Tibial nerve (tissue), 4 donors: ENCODE results near the gene DENND4C. TPM values are rescaled to one million over a fixed set of nuclear protein-coding genes. Genes with fewer than 3 reads are reported as not detected.

Experiments used
- DNase-seq, 2 donors: peaks; one replicate each; pipeline ENCODE4 v3.0.0-alpha.2; 2019; ENCODE audit warnings: low spot score in 2 of 2
- H3K27ac ChIP-seq, 4 donors: fragments of 200-600 bp; sonication (generic) in 3 of 4; one replicate each; pipeline ENCODE4 v1.5.1; 2017 to 2019; ENCODE audit warnings: mild to moderate bottlenecking in 1 of 4
- H3K27me3 ChIP-seq, 2 donors: fragments of 200-600 bp; sonication (generic) in 1 of 2; one replicate each; pipeline versions ENCODE4 v1.5.1 to v1.6.0; 2017 to 2019
- H3K36me3 ChIP-seq, 3 donors: fragments of 200-600 bp; sonication (generic); one replicate each; pipeline ENCODE4 v1.5.1; 2018 to 2019
- H3K4me1 ChIP-seq, 4 donors: fragments of 200-600 bp; sonication (generic) in 3 of 4; one replicate each; pipeline ENCODE4 v1.5.1; 2017 to 2019
- H3K4me3 ChIP-seq, 4 donors: fragments of 200-600 bp; sonication (generic) in 3 of 4; one replicate each; pipeline ENCODE4 v1.5.1; 2017 to 2019; ENCODE audit warnings: mild to moderate bottlenecking in 1 of 4, moderate library complexity in 1 of 4
- H3K9me3 ChIP-seq, 4 donors: fragments of 200-600 bp; sonication (generic) in 3 of 4; one replicate each; pipeline ENCODE4 v1.5.1; 2017 to 2019
- CTCF ChIP-seq, 5 experiments: fragments of 200-600 bp in 3 of 5; fragments of 450-650 bp in 2 of 5; sonication (generic) in 3 of 5; IDR thresholded peaks; one replicate each; pipeline ENCODE4 v1.5.1; 2016 to 2019; ENCODE audit warnings: antibody characterized with exemption in 5 of 5, mild to moderate bottlenecking in 3 of 5, moderate library complexity in 2 of 5
- EP300 ChIP-seq, 2 donors: sonication (generic); formaldehyde crosslinking; IDR thresholded peaks; one replicate each; pipeline ENCODE4 v1.6.1; 2017; ENCODE audit warnings: antibody characterized with exemption in 2 of 2, mild to moderate bottlenecking in 1 of 2
- POLR2A ChIP-seq, 2 donors: fragments of 450-650 bp; IDR thresholded peaks; one replicate each; pipeline ENCODE4 v1.6.1; 2017; ENCODE audit warnings: antibody characterized with exemption in 2 of 2, mild to moderate bottlenecking in 2 of 2, moderate library complexity in 2 of 2
- WGBS, 2 donors: methylation state at CpG; one replicate each; pipeline ENCODE4 v1.1.5; 2018; 5-methylcytosine and 5-hydroxymethylcytosine counted together
- total RNA-seq, 4 donors: library from RNA; depleted of rRNA; stranded (reverse); fragments of >200 nt; gene quantifications; one replicate each; pipeline ENCODE4 v1.1.0, GENCODE V29; 2016

The DENND4C gene
- total RNA-seq, 4 donors from 2014 or later, result 60.4 to 102 (median 72.5) TPM

- Histone ChIP-seq H3K36me3 (no peaks in the 10 kb centered on the region), H3K27ac (peak overlapping the region; percentile 40 to 99 (median 94)), H3K27me3 (no peaks in the 10 kb centered on the region), H3K9me3 (no peaks in the 10 kb centered on the region), H3K4me1 (peaks cover 0 to 51% (median 14%) of the 10 kb centered on the region in 4 donors), H3K4me3 (peak overlapping the region in 2 of 4 donors; percentile 2 to 76)
- DNase-seq, result no peak
- 10 to 30% methylated on average over 1 of the region's 1 CpG for WGBS, 2 donors
- TF ChIP-seq EP300 (IDR thresholded peaks at IDR 0.05), result no peak
- no peak for TF ChIP-seq POLR2A (IDR thresholded peaks at IDR 0.05)
- TF ChIP-seq CTCF (IDR thresholded peaks at IDR 0.05), result no peak
These were observed 2.3 kb downstream of the DENND4C start for GRCh38 chr9:19232823-19233194.

DNA sequence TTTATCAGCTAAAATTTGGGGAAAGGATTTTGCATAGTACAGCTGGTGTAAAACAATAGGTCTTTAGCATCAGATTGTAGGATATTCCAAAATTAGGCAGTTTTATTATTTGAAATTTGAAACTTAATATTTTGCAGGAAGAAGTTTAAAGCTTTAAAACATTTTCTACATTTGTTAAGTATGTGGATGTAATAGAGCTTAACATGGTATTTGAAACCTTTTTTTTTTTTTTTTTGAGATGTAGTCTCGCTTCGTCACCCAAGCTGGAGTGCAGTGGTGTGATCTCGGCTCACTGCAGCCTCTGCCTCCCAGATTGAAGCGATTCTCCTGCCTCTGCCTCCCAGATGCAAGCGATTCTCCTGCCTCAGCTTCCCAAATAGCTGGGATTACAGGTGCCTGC, 2.9 kb downstream of the DENND4C start:
- Histone ChIP-seq H3K36me3 (no peaks in the 10 kb centered on the region), H3K9me3 (no peaks in the 10 kb centered on the region), H3K4me3 (peak overlapping the region in 1 of 4 donors; percentile 2), H3K27me3 (no peaks in the 10 kb centered on the region), H3K4me1 (peaks cover 0 to 55% (median 14%) of the 10 kb centered on the region in 4 donors), H3K27ac (peak overlapping the region in 2 of 4 donors; percentile 96 to 99)
- DNase-seq, result no peak
- 74 to 83% methylated on average over 5 of the region's 5 CpGs for WGBS, 2 donors
- TF ChIP-seq CTCF (IDR thresholded peaks at IDR 0.05), result no peak
- no peak for TF ChIP-seq EP300 (IDR thresholded peaks at IDR 0.05)
- TF ChIP-seq POLR2A (IDR thresholded peaks at IDR 0.05), result no peak

- no peaks in the 10 kb centered on the region for H3K9me3 ChIP-seq
- peaks cover 0 to 28% (median 0%) of the 10 kb centered on the region in 3 donors for H3K36me3 ChIP-seq
- no peaks in the 10 kb centered on the region for H3K27me3 ChIP-seq
- H3K4me3 ChIP-seq, result no peak overlapping the region
- no peak for DNase-seq
- H3K27ac ChIP-seq, result no peak overlapping the region
- peaks cover 0 to 40% (median 2%) of the 10 kb centered on the region in 4 donors for H3K4me1 ChIP-seq
- no peak for TF ChIP-seq POLR2A (IDR thresholded peaks at IDR 0.05)
- TF ChIP-seq CTCF (IDR thresholded peaks at IDR 0.05), result no peak
- no peak for TF ChIP-seq EP300 (IDR thresholded peaks at IDR 0.05)
These were observed 9.5 kb downstream of the DENND4C start for GRCh38 chr9:19239955-19240354.

DNA sequence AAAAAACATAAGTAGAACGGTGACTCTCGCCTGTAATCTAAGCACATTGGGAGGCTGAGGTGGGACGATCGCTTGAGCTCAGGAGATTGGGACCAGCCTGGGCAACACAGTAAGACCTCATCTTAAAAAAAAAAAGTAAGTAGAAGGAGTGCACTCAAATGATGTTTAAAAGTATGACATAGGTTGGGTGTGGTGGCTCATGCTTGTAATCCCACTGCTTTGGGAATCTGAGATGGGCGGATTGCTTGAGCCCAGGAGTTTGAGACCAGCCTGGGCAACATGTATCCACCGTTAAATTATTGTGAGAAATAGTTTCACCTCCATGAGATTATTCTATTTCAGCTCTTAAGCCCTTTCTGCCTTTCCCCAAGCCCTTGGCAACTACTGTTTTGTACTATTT, 11.2 kb downstream of the DENND4C start:
- no peaks in the 10 kb centered on the region for H3K9me3 ChIP-seq
- no peak overlapping the region for H3K4me3 ChIP-seq
- peaks cover 0 to 32% (median 2%) of the 10 kb centered on the region in 4 donors for H3K4me1 ChIP-seq
- DNase-seq, result no peak
- 79 to 89% methylated on average over 6 of the region's 6 CpGs for WGBS, 2 donors
- H3K27me3 ChIP-seq, result no peaks in the 10 kb centered on the region
- TF ChIP-seq EP300 (IDR thresholded peaks at IDR 0.05) (no peak), CTCF (IDR thresholded peaks at IDR 0.05) (no peak), POLR2A (IDR thresholded peaks at IDR 0.05) (no peak)
- peaks cover 0 to 28% (median 0%) of the 10 kb centered on the region in 3 donors for H3K36me3 ChIP-seq
- no peak overlapping the region for H3K27ac ChIP-seq

GRCh38 chr9:19243366-19244033, 13.0 kb downstream of the DENND4C start:
- peaks cover 0 to 35% (median 2%) of the 10 kb centered on the region in 4 donors for H3K4me1 ChIP-seq

More at GRCh38 chr9:19243366-19244033, 13.0 kb downstream of the DENND4C start:
- no peak for TF ChIP-seq POLR2A (IDR thresholded peaks at IDR 0.05)
- TF ChIP-seq EP300 (IDR thresholded peaks at IDR 0.05), result no peak
- no peak for TF ChIP-seq CTCF (IDR thresholded peaks at IDR 0.05)
- no peaks in the 10 kb centered on the region for H3K9me3 ChIP-seq
- no peak overlapping the region for H3K4me3 ChIP-seq
- no peak overlapping the region for H3K27ac ChIP-seq
- WGBS, 2 donors, result 76 to 77% methylated on average over 10 of the region's 10 CpGs
- DNase-seq, result no peak
- H3K27me3 ChIP-seq, result no peaks in the 10 kb centered on the region
- H3K36me3 ChIP-seq, result peaks cover 0 to 28% (median 0%) of the 10 kb centered on the region in 3 donors
